Cardiac septum (tissue), 1 donor: ENCODE results near the gene GPR156. TPM values are rescaled to one million over a fixed set of nuclear protein-coding genes. Genes with fewer than 3 reads are reported as not detected.
"Not testable (repeated sequence)": the region's sequence is repeated elsewhere in the genome, so short reads cannot be mapped to it uniquely, and the experiment has no call there.

Experiments used
- DNase-seq: peaks from one replicate; pipeline ENCODE4 v3.0.0-alpha.2; 2020; ENCODE audit warnings: low spot score
- intact Hi-C: fragments of 100-400 bp; cut with DNase I; formaldehyde crosslinking; loops from one replicate; pipeline ENCODE4 v1.14.0; 2022
- long read RNA-seq: library from polyadenylated mRNA; unstranded; transcript quantifications from one replicate; pipeline ENCODE4 v2.0.0, GENCODE V29; 2021
- total RNA-seq: library from RNA; stranded (reverse); fragmentation: NEBNext Ultra II Directional; extraction: Animal tissue kit (Norgen Biotek cat#: 25700); gene quantifications from one replicate; pipeline ENCODE4 v1.2.1, GENCODE V29; 2021
- donor health status: DM: no; HTN: no; CAD: no.

Gene GPR156
- 0.11 TPM for total RNA-seq
- long read RNA-seq, result 0 reads

DNA sequence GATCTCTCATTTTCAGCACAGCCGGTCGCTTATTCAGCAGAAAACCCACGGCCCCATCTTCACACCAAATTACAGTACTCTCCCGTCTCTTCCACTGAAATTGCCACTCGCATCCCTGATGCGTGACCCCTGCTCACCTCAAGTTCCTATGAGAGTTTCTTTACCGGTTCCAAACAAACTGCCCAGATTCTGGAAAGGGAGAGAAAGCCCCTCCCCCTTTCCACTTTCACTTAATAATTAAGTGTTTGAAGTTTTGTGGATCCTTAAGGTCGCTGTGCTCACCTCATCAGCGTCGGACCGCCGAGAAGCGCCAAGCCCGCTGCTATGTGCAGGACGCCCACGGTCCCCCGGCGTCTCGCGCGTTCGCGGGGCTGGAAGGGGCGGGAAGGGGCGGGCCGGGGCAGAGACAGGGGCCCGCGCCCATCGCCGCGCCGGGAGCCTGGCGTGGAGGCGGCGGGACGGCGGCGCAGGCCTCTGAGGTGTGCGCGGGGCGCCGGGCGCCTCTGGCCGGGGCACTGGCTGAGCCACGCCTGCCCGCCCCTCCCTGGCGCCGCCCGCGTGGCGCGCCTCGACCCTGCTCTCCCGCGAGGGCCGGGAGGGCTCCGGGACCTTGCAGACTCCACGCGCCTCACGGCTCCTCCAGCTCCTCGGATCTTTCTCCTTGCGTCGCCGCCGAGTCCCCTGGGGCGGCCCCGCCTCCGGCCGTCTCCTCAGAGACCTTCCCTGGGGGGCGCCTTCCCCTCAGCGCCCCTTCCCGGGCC lies at the start of gene GPR156:
TSS of gene GPR156 (minus strand) at position 476 of the 761 bp plus-strand sequence. CDS start 41,124 bp downstream, outside the sequence.
- DNase-seq, result no peak
- intact Hi-C loops, result no loop called here

DNA sequence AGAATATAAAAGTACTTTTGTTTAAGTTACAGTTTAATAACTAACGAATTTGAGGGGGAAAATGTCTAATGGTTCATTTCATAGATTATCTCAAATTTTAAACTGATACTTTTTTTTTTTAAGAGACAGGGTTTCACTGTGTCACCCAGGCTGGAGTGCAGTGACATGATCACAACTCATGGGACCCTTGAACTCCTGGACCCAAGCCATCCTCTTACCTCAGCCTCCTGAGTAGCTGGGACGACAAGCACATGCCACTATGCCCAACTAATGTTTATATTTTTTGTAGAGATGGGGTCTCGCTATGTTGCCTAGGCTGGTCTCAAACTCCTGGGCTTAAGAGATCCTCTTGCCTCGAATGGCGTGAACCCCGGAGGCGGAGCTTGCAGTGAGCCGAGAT lies 47.6 kb upstream of the GPR156 start:
- DNase-seq, result no peak
- intact Hi-C loops, result no loop called here

DNA sequence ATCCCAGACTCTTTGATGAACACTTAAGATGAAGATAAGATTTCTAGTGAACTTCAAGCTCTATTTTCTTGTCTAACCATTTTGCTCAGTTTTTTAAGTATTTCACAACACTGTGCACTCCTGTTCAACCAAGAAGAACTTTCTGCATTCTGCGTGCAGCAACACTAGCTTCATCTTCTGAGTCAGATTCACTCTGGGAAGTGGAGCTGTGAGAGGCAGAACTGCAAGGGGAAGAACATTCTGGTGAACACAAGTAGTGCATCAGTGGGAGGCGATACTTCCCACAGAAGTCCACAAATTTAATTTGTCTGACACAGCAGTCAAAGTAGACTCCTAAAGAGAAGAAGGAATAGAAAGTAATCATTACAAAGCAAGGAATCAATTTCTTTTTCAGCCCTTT lies 46.1 kb upstream of the GPR156 start:
- no peak for DNase-seq
- intact Hi-C loops, result no loop called here

DNA sequence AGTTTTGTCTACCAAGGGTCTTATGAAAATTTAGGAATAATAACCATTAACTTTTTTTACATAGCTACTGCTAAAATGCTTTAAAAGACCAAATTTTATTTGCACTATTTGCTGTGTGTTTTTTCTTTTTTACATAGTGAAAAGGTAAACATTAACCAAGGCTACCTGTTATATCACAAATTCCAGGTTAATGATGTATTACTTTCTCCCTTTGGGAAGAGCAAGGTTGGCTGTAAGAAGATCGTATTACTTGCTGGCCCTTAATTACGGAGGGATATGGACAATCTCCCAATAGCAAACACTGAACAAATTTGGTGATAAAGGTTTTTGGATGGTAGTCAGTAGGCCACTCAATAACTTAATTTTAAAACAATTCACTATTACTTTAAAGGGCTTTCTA lies 41.8 kb upstream of the GPR156 start:
- DNase-seq, result no peak
- intact Hi-C loops, result no loop called here

DNA sequence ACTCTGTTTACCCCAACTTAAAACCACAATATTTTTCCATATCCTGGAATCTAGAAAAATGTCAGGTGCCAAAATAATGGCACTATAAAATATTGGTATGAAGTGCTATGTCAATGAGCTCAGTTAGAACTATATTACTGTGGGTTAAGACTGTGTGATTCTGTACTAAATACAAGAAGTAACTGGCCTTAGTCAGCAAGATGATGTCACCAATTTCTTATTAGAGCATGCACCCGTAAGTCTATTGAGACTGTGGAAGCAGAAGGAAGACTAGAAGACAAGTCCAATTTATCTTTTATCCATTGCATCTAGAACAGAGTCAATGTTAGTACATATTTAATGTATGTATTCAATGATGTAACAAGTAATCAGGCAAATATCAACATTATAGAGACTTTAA lies 39.2 kb upstream of the GPR156 start:
- no peak for DNase-seq
- intact Hi-C loops, result no loop called here

DNA sequence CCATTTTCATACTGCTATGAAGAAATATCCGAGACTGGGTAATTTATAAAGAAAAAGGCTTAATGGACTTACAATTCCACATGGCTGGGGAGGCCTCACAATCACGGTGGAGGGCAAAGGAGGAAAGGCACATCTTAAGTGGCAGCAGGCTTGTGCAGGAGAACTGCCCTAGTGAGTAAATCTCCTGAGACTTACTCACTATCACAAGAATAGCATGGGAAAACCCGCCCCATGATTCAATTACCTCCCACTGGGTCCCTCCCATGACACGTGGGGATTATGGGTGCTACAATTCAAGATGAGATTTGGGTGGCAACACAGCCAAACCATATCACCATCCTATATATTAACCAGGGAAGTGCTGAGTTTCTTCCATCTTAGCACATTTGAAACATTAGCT lies 38.7 kb upstream of the GPR156 start:
- intact Hi-C loops, DNase-seq: not testable (repeated sequence)

DNA sequence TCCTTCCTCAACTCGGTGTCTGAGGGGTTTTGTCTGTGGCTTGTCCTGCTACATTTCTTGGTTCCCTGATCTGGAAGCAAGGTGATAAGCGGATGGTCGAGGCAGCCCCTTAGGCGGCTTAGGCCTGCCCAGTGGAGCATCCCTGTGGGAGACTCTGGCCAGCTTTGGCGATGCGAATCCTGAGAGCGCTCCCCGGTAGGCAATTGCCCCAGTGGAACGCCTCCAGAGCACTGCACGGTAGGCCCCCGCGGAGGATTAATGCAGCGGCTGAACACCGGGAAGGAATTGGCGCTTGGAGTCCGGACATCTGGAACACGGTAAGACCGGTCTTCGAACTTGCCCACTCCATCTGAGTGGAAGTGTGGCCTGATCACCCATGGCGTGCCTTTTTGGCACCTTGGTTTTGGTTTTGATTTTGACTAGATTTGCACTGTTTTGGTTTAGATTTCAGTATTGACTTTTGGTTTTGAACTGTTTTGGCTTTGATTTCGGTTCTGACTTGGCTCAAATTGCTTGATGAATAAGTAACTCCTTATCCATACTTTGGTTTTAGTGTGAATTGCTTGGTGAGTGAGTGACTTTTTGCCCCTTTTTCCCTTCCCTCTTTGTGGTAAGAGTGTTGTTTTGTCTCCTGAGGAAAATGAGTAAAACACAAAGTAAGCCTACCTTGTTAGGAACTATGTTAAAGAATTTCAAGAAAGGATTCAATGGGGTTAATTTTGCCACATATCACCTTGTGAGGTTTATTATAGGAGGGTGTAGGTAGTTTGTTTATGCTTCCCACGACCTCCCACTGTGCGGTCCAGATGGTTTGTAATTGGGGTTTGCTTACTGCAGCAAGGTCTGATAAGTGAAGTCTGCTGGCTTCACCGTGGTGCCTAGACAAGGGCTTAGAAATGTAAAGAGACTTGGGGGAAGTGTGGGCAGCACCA lies 27.1 kb upstream of the GPR156 start:
- intact Hi-C loops, result no loop called here
- no peak for DNase-seq

DNA sequence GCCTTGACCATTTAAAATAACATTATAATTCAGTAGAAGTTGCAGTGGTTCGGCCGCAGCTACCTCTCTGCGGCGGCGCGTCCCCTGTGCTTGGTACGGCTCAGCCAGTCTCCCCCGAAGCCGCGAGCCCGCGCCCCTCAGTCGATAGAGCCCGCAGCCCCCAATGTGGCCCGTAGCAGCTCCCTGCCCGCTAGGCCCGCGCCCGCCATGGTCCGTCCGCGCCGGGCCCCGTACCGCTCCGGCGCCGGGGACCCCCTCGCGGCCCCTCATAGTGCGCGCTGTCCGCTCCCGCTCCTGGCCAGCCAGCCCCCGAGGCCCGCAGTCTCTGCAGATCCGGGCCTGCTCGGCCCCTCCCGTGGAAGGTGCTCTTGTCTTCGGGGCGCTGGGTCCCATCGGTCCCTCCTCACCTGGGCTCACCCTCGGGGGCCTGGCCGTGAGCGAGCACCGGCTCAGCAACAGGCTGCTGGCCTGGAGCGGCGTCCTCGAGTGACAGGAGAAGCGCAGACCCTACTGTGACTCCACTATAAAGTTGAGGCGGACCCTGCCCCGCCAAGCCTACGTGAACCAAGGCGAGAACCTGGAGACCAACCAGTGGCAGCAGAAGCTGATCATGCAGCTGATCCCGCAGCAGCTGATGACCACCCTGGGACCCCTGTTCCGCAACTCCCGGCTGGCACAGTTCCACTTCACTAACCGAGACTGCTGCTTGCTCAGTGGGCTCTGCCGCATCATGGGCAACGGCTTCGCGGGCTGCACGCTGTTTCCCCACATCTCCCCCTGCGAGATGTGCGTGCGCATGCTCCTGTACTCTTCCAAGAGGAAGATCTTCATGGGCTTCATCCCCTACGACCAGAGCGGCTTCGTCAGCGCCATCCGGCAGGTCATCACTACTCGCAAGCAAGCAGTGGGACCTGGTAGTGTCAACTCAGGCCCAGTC lies 21.8 kb upstream of the GPR156 start:
- DNase-seq, result no peak

DNA sequence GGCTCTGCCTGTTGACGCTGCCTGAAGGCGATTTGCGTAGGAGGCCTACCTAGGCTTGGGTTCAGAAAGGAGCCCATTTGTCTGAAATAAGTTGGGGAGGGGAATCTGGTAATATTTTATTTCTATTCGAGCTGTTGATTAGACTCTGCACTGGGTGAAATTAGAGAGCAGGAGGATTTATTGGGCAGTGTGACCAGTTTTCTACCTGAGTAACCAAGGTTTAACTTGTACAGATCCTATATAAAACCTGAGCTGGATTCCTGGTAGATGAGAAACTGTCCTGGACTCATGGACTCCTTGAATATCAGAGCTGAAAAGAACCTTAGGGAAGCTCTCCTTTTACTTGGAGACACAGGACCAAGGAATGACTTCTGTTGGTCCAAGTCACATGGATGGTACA lies 19.6 kb upstream of the GPR156 start:
- intact Hi-C loops, result no loop called here
- DNase-seq, result no peak

More for the DNA sequence above, 21.8 kb upstream of the GPR156 start:
- intact Hi-C loops, result no loop called here

DNA sequence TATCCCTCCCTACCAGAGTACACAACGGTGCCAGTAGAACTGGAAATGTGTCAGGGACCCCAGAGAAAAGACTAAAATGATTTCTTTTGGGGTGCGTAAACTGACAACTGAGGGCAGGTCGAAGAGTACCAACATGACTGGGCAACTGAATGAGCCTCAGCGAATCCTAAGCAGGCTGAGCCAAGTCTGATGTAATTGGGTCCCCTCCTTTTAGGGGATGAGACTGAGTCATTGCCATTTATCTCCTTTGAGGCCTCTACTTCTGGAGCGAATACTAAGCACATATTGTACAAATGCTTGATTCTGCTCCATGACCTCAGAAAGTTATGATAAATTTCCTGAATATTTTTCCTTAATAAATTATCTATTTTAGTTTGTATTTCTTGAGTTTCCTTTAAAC lies 17.3 kb upstream of the GPR156 start:
- DNase-seq, result no peak
- intact Hi-C loops, result no loop called here

DNA sequence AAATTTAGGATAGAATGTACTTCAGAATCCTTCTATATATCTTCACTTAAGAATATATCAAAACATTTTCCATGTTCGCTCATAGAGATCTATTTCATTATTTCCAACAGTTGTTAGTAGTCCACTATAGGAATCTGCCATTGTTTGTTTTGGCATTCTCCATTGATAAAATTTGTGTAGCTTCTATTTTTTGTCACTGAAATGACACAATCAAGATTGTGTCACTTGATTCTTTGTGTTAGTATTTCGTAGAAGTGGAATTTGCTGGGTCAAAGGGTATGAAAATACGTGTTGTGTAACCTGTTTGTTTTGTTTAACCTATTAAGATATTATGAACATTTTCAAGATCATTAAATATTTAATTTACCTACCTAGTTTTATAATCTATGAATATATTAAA lies 15.9 kb upstream of the GPR156 start:
- intact Hi-C loops, result no loop called here
- no peak for DNase-seq

DNA sequence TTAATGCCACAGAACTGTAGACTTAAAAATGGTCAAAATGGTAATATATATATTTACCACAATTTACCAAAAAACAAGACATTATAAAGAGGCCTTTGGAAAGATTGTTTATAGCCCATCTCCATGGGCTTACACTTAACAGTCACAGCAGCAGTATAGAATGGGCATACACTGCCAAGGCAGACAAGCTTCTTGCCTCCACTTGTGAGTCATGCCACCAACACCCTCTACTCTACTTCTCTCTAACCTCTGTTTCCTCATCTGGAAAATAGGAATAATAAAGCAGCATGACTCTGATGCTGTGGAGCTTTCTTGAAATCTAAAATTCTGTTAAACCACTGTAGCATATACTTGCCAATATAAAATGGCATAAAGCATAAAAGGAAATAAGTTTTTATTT lies 14.4 kb upstream of the GPR156 start:
- DNase-seq, result no peak
- intact Hi-C loops, result no loop called here

DNA sequence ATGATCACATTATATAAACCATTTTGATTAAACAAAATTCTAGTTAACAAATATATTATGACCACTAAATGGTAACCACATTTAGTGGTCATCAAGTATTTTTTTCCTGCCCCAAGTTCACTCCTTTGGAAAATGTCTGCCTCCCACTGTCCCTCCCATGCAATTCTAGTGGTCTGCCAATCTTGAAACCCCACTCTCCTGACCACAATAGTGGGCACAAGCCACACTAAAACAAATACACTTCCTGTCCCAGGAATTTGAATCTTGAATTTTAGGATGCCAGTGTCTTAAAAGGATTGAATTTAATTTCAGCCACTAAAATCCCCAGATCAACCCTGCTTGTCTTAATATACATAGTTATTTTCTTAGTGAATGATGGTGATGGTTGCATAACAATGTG lies 14.0 kb upstream of the GPR156 start:
- no peak for DNase-seq
- intact Hi-C loops, result no loop called here

DNA sequence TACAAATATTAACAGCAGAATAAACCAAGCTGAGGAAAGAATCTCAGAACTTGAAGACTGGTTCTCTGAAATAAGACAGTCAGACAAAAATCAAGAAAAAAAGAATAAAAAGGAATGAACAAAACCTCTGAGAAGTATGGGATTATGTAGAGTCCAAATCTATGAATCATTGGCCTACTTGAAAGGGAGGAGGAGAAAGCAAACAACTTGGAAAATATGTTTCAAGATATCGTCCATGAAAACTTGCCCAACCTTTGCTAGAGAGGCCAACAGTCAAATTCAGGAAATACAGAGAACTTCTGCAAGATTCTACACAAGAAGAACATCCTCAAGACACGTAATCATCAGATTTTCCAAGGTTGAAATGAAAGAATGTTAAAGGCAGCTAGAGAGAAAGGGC lies 6.5 kb upstream of the GPR156 start:
- intact Hi-C loops, DNase-seq: not testable (repeated sequence)

DNA sequence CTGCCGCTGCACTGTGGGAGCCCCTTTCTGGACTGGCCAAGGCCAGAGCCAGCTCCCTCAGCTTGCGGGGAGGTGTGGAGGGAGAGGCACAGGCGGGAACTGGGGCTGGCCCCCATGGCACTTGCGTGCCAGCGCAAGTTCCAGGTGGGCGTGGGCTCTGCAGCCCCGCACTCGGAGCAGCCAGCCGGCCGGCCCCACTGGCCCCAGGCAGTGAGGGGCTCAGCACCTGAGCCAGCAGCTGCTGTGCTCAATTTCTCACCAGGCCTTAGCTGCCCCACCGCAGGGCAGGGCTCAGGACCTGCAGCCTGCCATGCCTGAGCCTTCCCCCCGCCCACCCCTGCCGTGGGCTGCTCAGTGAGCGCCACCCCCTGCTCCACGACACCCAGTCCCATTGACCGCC lies 4.6 kb upstream of the GPR156 start:
- DNase-seq, result no peak
- intact Hi-C loops, result no loop called here

DNA sequence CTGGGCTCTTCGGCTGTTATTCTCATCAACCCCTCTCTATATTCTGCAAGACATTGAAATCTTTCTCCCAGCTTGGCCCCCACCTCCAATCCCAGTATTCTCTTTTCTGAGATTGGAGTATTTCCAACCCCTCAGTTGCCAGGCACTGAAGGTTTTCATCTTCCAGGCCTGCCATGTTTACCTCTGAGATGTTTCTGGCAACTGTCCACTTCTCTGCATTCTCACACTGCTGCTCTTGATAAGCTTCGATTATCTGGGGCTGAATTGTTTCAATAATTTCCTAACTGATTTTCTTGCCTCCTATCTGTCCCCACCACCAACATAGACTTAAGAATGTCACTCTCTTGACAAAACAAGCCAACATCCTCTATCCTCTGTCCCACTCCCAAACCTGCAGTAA lies 1.4 kb upstream of the GPR156 start:
- intact Hi-C loops, result no loop called here
- DNase-seq, result no peak

DNA sequence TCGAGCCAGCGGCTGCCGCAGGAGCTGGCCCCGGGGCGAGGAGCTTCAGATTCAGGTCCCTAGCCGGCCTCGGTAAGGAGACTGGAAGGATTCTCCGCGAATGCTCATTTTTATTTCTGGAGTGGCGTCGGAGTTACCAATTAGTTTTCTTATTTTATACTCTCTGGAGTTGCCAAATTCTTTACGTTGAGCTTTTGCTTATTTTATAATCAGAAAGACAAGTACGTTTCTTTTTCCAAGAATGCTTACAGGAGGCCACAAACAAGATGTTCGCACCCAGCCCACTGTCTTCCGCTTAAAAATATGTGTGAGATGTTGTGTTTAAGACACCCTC lies 453 bp upstream of the GPR156 start:
- intact Hi-C loops, result no loop called here
- DNase-seq, result no peak

DNA sequence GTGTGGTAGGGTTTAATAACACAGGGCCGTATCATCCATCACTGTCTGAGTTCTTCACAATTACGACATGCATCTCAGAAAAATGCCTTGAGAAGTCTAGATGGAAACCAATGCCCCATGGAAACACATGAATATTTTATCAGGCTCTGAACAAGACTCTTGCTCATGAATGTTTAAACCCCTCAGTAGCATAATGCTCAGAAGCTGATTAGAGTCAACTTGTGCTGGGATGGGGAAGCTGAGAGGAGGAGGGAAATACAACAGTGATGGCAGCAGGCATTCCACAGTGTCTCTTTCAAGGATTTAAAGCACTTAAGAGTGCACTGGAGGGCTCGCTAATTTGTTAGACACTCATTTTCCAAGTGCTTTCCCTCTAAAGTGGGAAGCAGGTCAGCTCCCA lies 3.8 kb downstream of the GPR156 start:
- DNase-seq, result no peak

DNA sequence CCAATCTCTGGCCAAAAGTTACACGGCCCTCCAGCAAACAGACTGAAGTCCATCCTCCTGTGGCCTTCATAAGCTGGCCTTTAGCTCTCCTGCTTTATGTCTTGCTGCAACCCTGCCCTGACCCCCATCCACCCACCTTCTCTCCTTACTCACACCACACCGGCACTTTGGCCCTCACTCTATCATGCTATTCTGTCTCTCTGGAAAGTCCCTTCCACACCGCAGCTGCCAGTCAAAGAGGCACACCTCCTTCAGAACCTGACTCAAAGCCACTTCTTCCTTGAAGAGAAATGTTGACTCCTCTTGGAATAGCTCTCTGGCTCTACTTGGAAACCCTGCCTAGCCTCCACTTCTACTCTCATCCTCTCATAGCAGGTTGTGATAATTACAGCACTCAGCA lies 4.5 kb downstream of the GPR156 start:
- intact Hi-C loops, result no loop called here

More for the DNA sequence above, 3.8 kb downstream of the GPR156 start:
- intact Hi-C loops, result no loop called here

DNA sequence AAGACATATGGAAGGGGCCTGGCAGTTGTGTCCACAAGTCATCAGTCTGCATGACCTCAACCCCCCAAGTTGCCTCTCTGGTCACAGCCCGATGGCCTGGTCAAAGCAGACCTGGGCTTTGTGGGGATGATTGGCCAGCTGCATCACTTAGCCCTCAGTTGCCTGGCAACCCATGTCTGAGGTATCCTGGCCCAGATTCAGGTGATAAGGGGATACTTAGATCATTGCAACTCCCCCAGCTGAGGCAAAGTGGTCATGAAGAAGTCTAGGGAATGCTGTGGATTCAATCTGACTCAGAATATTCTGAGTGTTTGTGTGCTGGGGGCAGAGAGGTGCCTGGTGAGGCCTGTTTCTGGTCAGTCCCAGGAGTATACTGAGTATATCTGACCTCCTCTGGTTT lies 5.0 kb downstream of the GPR156 start:
- DNase-seq, result no peak
- intact Hi-C loops, result no loop called here

More for the DNA sequence above, 4.5 kb downstream of the GPR156 start:
- DNase-seq, result no peak
